Hepatocyte (in vitro differentiated cells): ENCODE results near the gene UGT1A7. TPM values are rescaled to one million over a fixed set of nuclear protein-coding genes. Genes with fewer than 3 reads are reported as not detected.
A peak's percentile ranks its signal among the peaks of the same experiment; 100 is the strongest.

Experiments
- DNase-seq: peaks from one replicate; pipeline ENCODE4 v3.0.0-alpha.2; 2016; ENCODE audit warnings: low spot score
- H2AFZ ChIP-seq: fragments of 200-600 bp; sonication (generic); 2 replicates; pipeline ENCODE4 v1.6.0; 2016; ENCODE audit warnings: antibody characterized with exemption, mild to moderate bottlenecking
- H3K27ac ChIP-seq: fragments of 200-600 bp; sonication (generic); 2 replicates; pipeline ENCODE4 v1.5.1; 2016; ENCODE audit warnings: mild to moderate bottlenecking
- H3K27me3 ChIP-seq: fragments of 200-600 bp; sonication (generic); 2 replicates; pipeline ENCODE4 v1.6.1; 2016
- H3K36me3 ChIP-seq: fragments of 200-600 bp; sonication (generic); replicated peaks from 2 replicates; pipeline ENCODE4 v1.5.1; 2016; ENCODE audit warnings: low read depth; ENCODE audit not compliant: insufficient read depth
- H3K4me1 ChIP-seq: fragments of 200-600 bp; sonication (generic); 2 replicates; pipeline ENCODE4 v1.5.1; 2016; ENCODE audit warnings: mild to moderate bottlenecking, moderate library complexity; ENCODE audit not compliant: insufficient read depth
- H3K4me2 ChIP-seq: fragments of 200-600 bp; sonication (generic); 2 replicates; pipeline ENCODE4 v1.6.0; 2016
- H3K4me3 ChIP-seq: fragments of 200-600 bp; sonication (generic); 2 replicates; pipeline ENCODE4 v1.5.1; 2016; ENCODE audit warnings: mild to moderate bottlenecking
- H3K79me2 ChIP-seq: fragments of 200-600 bp; sonication (generic); 2 replicates; pipeline ENCODE4 v1.6.0; 2017; ENCODE audit warnings: mild to moderate bottlenecking
- H3K9me2 ChIP-seq: fragments of 200-600 bp; sonication (generic); replicated peaks from 2 replicates; pipeline ENCODE4 v1.6.0; 2017; ENCODE audit warnings: mild to moderate bottlenecking; ENCODE audit not compliant: insufficient read depth
- H3K9me3 ChIP-seq: fragments of 200-600 bp; sonication (generic); 2 replicates; pipeline ENCODE4 v1.5.1; 2016; ENCODE audit warnings: low read depth, mild to moderate bottlenecking
- H4K20me1 ChIP-seq: fragments of 200-600 bp; sonication (generic); 2 replicates; pipeline ENCODE4 v1.6.0; 2016; ENCODE audit warnings: mild to moderate bottlenecking; ENCODE audit not compliant: insufficient read depth, poor library complexity, severe bottlenecking
- CTCF ChIP-seq: fragments of 200-600 bp; sonication (generic); IDR thresholded peaks from 2 replicates; pipeline ENCODE4 v1.5.1; 2016; ENCODE audit warnings: antibody characterized with exemption, mild to moderate bottlenecking; ENCODE audit not compliant: poor library complexity
- EZH2 ChIP-seq: fragments of 200-600 bp; sonication (generic); IDR thresholded peaks from 2 replicates; pipeline ENCODE4 v1.6.1; 2016; ENCODE audit warnings: antibody characterized with exemption, mild to moderate bottlenecking, borderline replicate concordance
- EZH2phosphoT487 ChIP-seq: fragments of 200-600 bp; sonication (generic); IDR thresholded peaks from one replicate; pipeline ENCODE4 v1.6.1; 2018; ENCODE audit warnings: antibody characterized with exemption, mild to moderate bottlenecking, low read depth, moderate library complexity; ENCODE audit not compliant: unreplicated experiment, severe bottlenecking
- WGBS: methylation state at CpG from one replicate; pipeline ENCODE4 v1.1.6; 2016; ENCODE audit warnings: low lambda C conversion rate; ENCODE audit errors: missing lambda C conversion rate; 5-methylcytosine and 5-hydroxymethylcytosine counted together
- polyA plus RNA-seq: library from polyadenylated mRNA; unstranded; fragments of >200 nt; fragmentation: Nextera tagmentation; extraction: Ambion mirVana; gene quantifications from 2 replicates; pipeline ENCODE4 v1.2.1, GENCODE V29; 2016
- total RNA-seq: library from RNA; depleted of rRNA; stranded (reverse); fragments of >200 nt; gene quantifications from 2 replicates; pipeline ENCODE4 v1.2.3, GENCODE V29; 2014

UGT1A7 gene
- total and polyA plus RNA-seq, 2 experiments from 2014 or later = 0.07 TPM; not detected in 1

- H3K27ac ChIP-seq = no peak overlapping the region
- H3K27me3 ChIP-seq = no peaks in the 10 kb centered on the region
- TF ChIP-seq CTCF (no peak), EZH2 (no peak), EZH2phosphoT487 (no peak)
- WGBS = 96% methylated on average over 5 of the region's 5 CpGs
- no peak overlapping the region for H3K4me2 ChIP-seq
- no peaks in the 10 kb centered on the region for H4K20me1 ChIP-seq
- H3K79me2 ChIP-seq = no peaks in the 10 kb centered on the region
- H3K9me3 ChIP-seq = no peaks in the 10 kb centered on the region
- no peak for DNase-seq
- H3K4me3 ChIP-seq = no peak overlapping the region
- H3K4me1 ChIP-seq = no peaks in the 10 kb centered on the region
- no peak overlapping the region for H2AFZ ChIP-seq
- H3K36me3 ChIP-seq = no peaks in the 10 kb centered on the region
- H3K9me2 ChIP-seq = no peaks in the 10 kb centered on the region
These were observed 27.2 kb downstream of the UGT1A7 start for GRCh38 chr2:233708942-233709341.

GRCh38 chr2:233711312-233712008 lies 29.8 kb downstream of the UGT1A7 start:
- Histone ChIP-seq H2AFZ (no peak overlapping the region), H3K36me3 (no peaks in the 10 kb centered on the region), H3K79me2 (no peaks in the 10 kb centered on the region), H3K27me3 (no peaks in the 10 kb centered on the region), H4K20me1 (no peaks in the 10 kb centered on the region), H3K9me3 (no peaks in the 10 kb centered on the region), H3K9me2 (no peaks in the 10 kb centered on the region), H3K4me3 (no peak overlapping the region), H3K27ac (no peak overlapping the region), H3K4me2 (no peak overlapping the region), H3K4me1 (no peaks in the 10 kb centered on the region)
- peak; percentile 89 for DNase-seq
- WGBS = 45% methylated on average over 11 of the region's 11 CpGs
- TF ChIP-seq CTCF = peak; percentile 86
- TF ChIP-seq EZH2phosphoT487 = no peak
- no peak for TF ChIP-seq EZH2

GRCh38 chr2:233712611-233713261 lies 31.0 kb downstream of the UGT1A7 start, which contains the start of gene UGT1A5:
Gene UGT1A5, plus strand, starts transcription at chr2:233712907. Its CDS starts 85 bp downstream, at chr2:233712992.
- H3K27ac ChIP-seq = no peak within 1 kb of the TSS
- no peaks in the 10 kb centered on the region for H3K4me1 ChIP-seq
- H3K27me3 ChIP-seq = no peaks in the 10 kb centered on the region
- H3K9me2 ChIP-seq = no peaks in the 10 kb centered on the region
- no peak within 1 kb of the TSS for H2AFZ ChIP-seq
- 83% methylated on average over 14 of the region's 14 CpGs for WGBS
- H3K4me2 ChIP-seq = no peak within 1 kb of the TSS
- H4K20me1 ChIP-seq = no peaks in the 10 kb centered on the region
- TF ChIP-seq EZH2 = no peak
- DNase-seq = no peak
- H3K79me2 ChIP-seq = no peaks in the 10 kb centered on the region
- H3K4me3 ChIP-seq = no peak within 1 kb of the TSS
- H3K36me3 ChIP-seq = no peaks in the 10 kb centered on the region
- H3K9me3 ChIP-seq = no peaks in the 10 kb centered on the region

GRCh38 chr2:233713262-233713615 lies 31.5 kb downstream of the UGT1A7 start:
- DNase-seq = no peak
- Histone ChIP-seq H3K27me3 (no peaks in the 10 kb centered on the region), H3K27ac (no peak overlapping the region), H3K4me3 (no peak overlapping the region), H3K4me2 (no peak overlapping the region), H3K9me3 (no peaks in the 10 kb centered on the region), H4K20me1 (no peaks in the 10 kb centered on the region), H3K36me3 (no peaks in the 10 kb centered on the region), H3K4me1 (no peaks in the 10 kb centered on the region), H3K79me2 (no peaks in the 10 kb centered on the region), H3K9me2 (no peaks in the 10 kb centered on the region), H2AFZ (no peak overlapping the region)
- TF ChIP-seq EZH2phosphoT487 (no peak), EZH2 (no peak), CTCF (no peak)
- 83% methylated on average over 7 of the region's 7 CpGs for WGBS
